ENCODE data around the gene PEAK1.

PEAK1 gene

GRCh38 chr15:77292969-77293558 lies 126.8 kb downstream of the PEAK1 start:
- no peaks in the 10 kb centered on the region for H3K4me1 Mint-ChIP-seq
- no peak for DNase-seq

GRCh38 chr15:77291107-77291506 lies 128.8 kb downstream of the PEAK1 start:
- Mint-ChIP-seq H3K9me3 (no peaks in the 10 kb centered on the region), H3K4me1 (no peaks in the 10 kb centered on the region), H3K27ac (no peak overlapping the region), H3K4me3 (no peak overlapping the region), H3K36me3 (ENCODE audit: low read depth) (no peaks in the 10 kb centered on the region), H3K27me3 (ENCODE audit: low read depth, poor library complexity) (no peaks in the 10 kb centered on the region)
- no peak for TF ChIP-seq CTCF (IDR thresholded peaks at IDR 0.05)
- no peak for DNase-seq

More at GRCh38 chr15:77292969-77293558, 126.8 kb downstream of the PEAK1 start:
- Mint-ChIP-seq H3K36me3 (ENCODE audit: low read depth) (no peaks in the 10 kb centered on the region), H3K27me3 (ENCODE audit: low read depth, poor library complexity) (no peaks in the 10 kb centered on the region), H3K9me3 (no peaks in the 10 kb centered on the region), H3K4me3 (no peak overlapping the region), H3K27ac (no peak overlapping the region)
- no peak for TF ChIP-seq CTCF (IDR thresholded peaks at IDR 0.05)

- peaks cover 15% of the 10 kb centered on the region for H3K36me3 Mint-ChIP-seq (ENCODE audit: low read depth)
- peak overlapping the region; percentile 75 for H3K27ac Mint-ChIP-seq
- no peaks in the 10 kb centered on the region for H3K9me3 Mint-ChIP-seq
- H3K27me3 Mint-ChIP-seq (ENCODE audit: low read depth, poor library complexity) = no peaks in the 10 kb centered on the region
- H3K4me1 Mint-ChIP-seq = no peaks in the 10 kb centered on the region
- no peak overlapping the region for H3K4me3 Mint-ChIP-seq
- no peak for TF ChIP-seq CTCF (IDR thresholded peaks at IDR 0.05)
- DNase-seq = no peak
Measured at GRCh38 chr15:77287385-77287784, 132.5 kb downstream of the PEAK1 start.

GRCh38 chr15:77285057-77285997 lies 134.6 kb downstream of the PEAK1 start:
- H3K4me3 Mint-ChIP-seq = no peak overlapping the region
- DNase-seq = no peak
- no peak for TF ChIP-seq CTCF (IDR thresholded peaks at IDR 0.05)
- peaks cover 15% of the 10 kb centered on the region for H3K36me3 Mint-ChIP-seq (ENCODE audit: low read depth)
- H3K9me3 Mint-ChIP-seq = no peaks in the 10 kb centered on the region
- no peaks in the 10 kb centered on the region for H3K27me3 Mint-ChIP-seq (ENCODE audit: low read depth, poor library complexity)
- H3K27ac Mint-ChIP-seq = no peak overlapping the region
- H3K4me1 Mint-ChIP-seq = no peaks in the 10 kb centered on the region

GRCh38 chr15:77282333-77282732 lies 137.6 kb downstream of the PEAK1 start:
- no peak overlapping the region for H3K27ac Mint-ChIP-seq
- H3K4me3 Mint-ChIP-seq = no peak overlapping the region
- no peaks in the 10 kb centered on the region for H3K27me3 Mint-ChIP-seq (ENCODE audit: low read depth, poor library complexity)
- H3K9me3 Mint-ChIP-seq = no peaks in the 10 kb centered on the region
- peaks cover 15% of the 10 kb centered on the region for H3K36me3 Mint-ChIP-seq (ENCODE audit: low read depth)
- no peak for TF ChIP-seq CTCF (IDR thresholded peaks at IDR 0.05)
- no peaks in the 10 kb centered on the region for H3K4me1 Mint-ChIP-seq
- no peak for DNase-seq
